Loucy (cell line): Measurements from ENCODE around the gene CACNA2D3.

Source experiments
- H2AFZ ChIP-seq: fragments of 200-600 bp; sonication (generic); 2 replicates; pipeline ENCODE4 v1.6.0; 2016; ENCODE audit warnings: antibody characterized with exemption, mild to moderate bottlenecking, low read length, moderate library complexity
- H3F3A ChIP-seq: fragments of 200-600 bp; 2 replicates; pipeline ENCODE4 v1.6.0; 2016; ENCODE audit warnings: antibody characterized with exemption, low read depth, mild to moderate bottlenecking
- H3K27me3 ChIP-seq: fragments of 200-600 bp; sonication (generic); 2 replicates; pipeline ENCODE4 v1.6.1; 2014; ENCODE audit warnings: low read length, mild to moderate bottlenecking; ENCODE audit not compliant: insufficient read depth, poor library complexity, severe bottlenecking
- H3K36me3 ChIP-seq: fragments of 200-600 bp; sonication (generic); 2 replicates; pipeline ENCODE4 v1.6.1; 2016; ENCODE audit warnings: low read length; ENCODE audit not compliant: insufficient read depth
- H3K4me1 ChIP-seq: fragments of 200-600 bp; sonication (generic); 2 replicates; pipeline ENCODE4 v1.5.1; 2014; ENCODE audit warnings: low read length, mild to moderate bottlenecking; ENCODE audit not compliant: insufficient read depth, poor library complexity, severe bottlenecking
- H3K4me2 ChIP-seq: fragments of 200-600 bp; sonication (generic); 2 replicates; pipeline ENCODE4 v1.6.0; 2014; ENCODE audit warnings: antibody characterized with exemption, low read length, low read depth, mild to moderate bottlenecking; ENCODE audit not compliant: poor library complexity, severe bottlenecking
- H3K4me3 ChIP-seq: fragments of 200-600 bp; sonication (generic); 2 replicates; pipeline ENCODE4 v1.5.1; 2014; ENCODE audit warnings: low read length, mild to moderate bottlenecking, mixed read lengths; ENCODE audit not compliant: poor library complexity, severe bottlenecking
- H3K79me2 ChIP-seq: fragments of 200-600 bp; sonication (generic); 2 replicates; pipeline ENCODE4 v1.6.1; 2014; ENCODE audit warnings: low read length; ENCODE audit not compliant: insufficient read depth
- H3K9ac ChIP-seq: fragments of 200-600 bp; sonication (generic); 2 replicates; pipeline ENCODE4 v1.6.0; 2014; ENCODE audit warnings: mild to moderate bottlenecking, low read depth, low read length, moderate library complexity; ENCODE audit not compliant: poor library complexity, severe bottlenecking
- H3K9me2 ChIP-seq: fragments of 200-600 bp; sonication (generic); replicated peaks from 2 replicates; pipeline ENCODE4 v1.6.1; 2016; ENCODE audit warnings: low read depth, low read length, mixed read lengths
- H3K9me3 ChIP-seq: fragments of 200-600 bp; sonication (generic); 2 replicates; pipeline ENCODE4 v1.6.1; 2014; ENCODE audit warnings: mild to moderate bottlenecking, antibody characterized with exemption, low read length, low read depth; ENCODE audit not compliant: insufficient read depth
- H4K20me1 ChIP-seq: fragments of 200-600 bp; sonication (generic); 2 replicates; pipeline ENCODE4 v1.6.0; 2014; ENCODE audit warnings: antibody characterized with exemption, low read length, mild to moderate bottlenecking; ENCODE audit not compliant: insufficient read depth, poor library complexity, severe bottlenecking
- CTCF ChIP-seq: fragments of 200-600 bp; sonication (generic); conservative IDR thresholded peaks from 2 replicates; pipeline ENCODE4 v1.5.1; 2014; ENCODE audit warnings: mild to moderate bottlenecking, antibody characterized with exemption, low read length
- EZH2phosphoT487 ChIP-seq: fragments of 200-600 bp; IDR thresholded peaks from 2 replicates; pipeline ENCODE4 v1.6.1; 2018; ENCODE audit warnings: antibody characterized with exemption, mild to moderate bottlenecking, moderate library complexity, borderline replicate concordance

Gene CACNA2D3

GRCh38 chr3:54185740-54186139 is 63.4 kb downstream of the CACNA2D3 start:
- H3F3A ChIP-seq, result no peaks in the 10 kb centered on the region
- H3K9me2 ChIP-seq, result no peaks in the 10 kb centered on the region
- H3K4me2 ChIP-seq, result no peak overlapping the region
- no peaks in the 10 kb centered on the region for H3K27me3 ChIP-seq
- H3K4me1 ChIP-seq, result no peaks in the 10 kb centered on the region
- H4K20me1 ChIP-seq, result no peaks in the 10 kb centered on the region
- TF ChIP-seq CTCF, result no peak
- no peak for TF ChIP-seq EZH2phosphoT487
- no peaks in the 10 kb centered on the region for H3K36me3 ChIP-seq
- H2AFZ ChIP-seq, result no peak overlapping the region
- no peak overlapping the region for H3K4me3 ChIP-seq
- H3K9me3 ChIP-seq, result no peaks in the 10 kb centered on the region
- no peak overlapping the region for H3K9ac ChIP-seq
- no peaks in the 10 kb centered on the region for H3K79me2 ChIP-seq

GRCh38 chr3:54188176-54188791 is 65.9 kb downstream of the CACNA2D3 start:
- Histone ChIP-seq H3F3A (no peaks in the 10 kb centered on the region), H3K4me1 (no peaks in the 10 kb centered on the region), H3K27me3 (no peaks in the 10 kb centered on the region), H3K79me2 (no peaks in the 10 kb centered on the region), H4K20me1 (no peaks in the 10 kb centered on the region), H3K9me3 (no peaks in the 10 kb centered on the region), H2AFZ (no peak overlapping the region), H3K9ac (no peak overlapping the region), H3K36me3 (no peaks in the 10 kb centered on the region), H3K4me2 (no peak overlapping the region), H3K9me2 (no peaks in the 10 kb centered on the region), H3K4me3 (no peak overlapping the region)
- TF ChIP-seq CTCF, result no peak
- no peak for TF ChIP-seq EZH2phosphoT487

GRCh38 chr3:54191220-54191619 is 68.9 kb downstream of the CACNA2D3 start:
- H3K27me3 ChIP-seq, result no peaks in the 10 kb centered on the region
- H4K20me1 ChIP-seq, result no peaks in the 10 kb centered on the region
- no peak overlapping the region for H3K4me2 ChIP-seq
- no peaks in the 10 kb centered on the region for H3K4me1 ChIP-seq
- no peak overlapping the region for H2AFZ ChIP-seq
- H3K9me3 ChIP-seq, result no peaks in the 10 kb centered on the region
- no peaks in the 10 kb centered on the region for H3F3A ChIP-seq
- TF ChIP-seq CTCF (no peak), EZH2phosphoT487 (no peak)
- H3K9me2 ChIP-seq, result no peaks in the 10 kb centered on the region
- no peaks in the 10 kb centered on the region for H3K79me2 ChIP-seq
- H3K4me3 ChIP-seq, result no peak overlapping the region
- no peak overlapping the region for H3K9ac ChIP-seq
- no peaks in the 10 kb centered on the region for H3K36me3 ChIP-seq
